ENCODE results near the gene HIF1A.
"Not testable (repeated sequence)": the region's sequence is repeated elsewhere in the genome, so short reads cannot be mapped to it uniquely, and the experiment has no call there.

HIF1A gene

DNA sequence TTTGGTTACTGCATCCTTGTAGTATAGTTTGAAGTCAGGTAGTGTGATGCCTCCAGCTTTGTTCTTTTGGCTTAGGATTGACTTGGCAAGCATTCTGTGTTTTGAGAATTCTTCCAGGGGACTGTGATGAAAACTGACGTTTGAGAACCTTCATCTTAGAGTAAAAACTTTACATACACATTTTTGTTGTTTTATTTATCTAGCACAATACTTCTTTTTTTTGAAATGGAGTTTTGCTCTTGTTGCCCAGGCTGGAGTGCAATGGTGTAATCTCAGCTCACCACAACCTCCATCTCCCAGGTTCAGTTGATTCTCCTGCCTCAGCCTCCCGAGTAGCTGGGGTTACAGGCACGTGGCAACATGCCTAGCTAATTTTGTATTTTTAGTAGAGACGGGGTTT is 13.4 kb downstream of the HIF1A start:
- DNase-seq (ENCODE audit: low read depth in 3 of 3): not testable (repeated sequence)

DNA sequence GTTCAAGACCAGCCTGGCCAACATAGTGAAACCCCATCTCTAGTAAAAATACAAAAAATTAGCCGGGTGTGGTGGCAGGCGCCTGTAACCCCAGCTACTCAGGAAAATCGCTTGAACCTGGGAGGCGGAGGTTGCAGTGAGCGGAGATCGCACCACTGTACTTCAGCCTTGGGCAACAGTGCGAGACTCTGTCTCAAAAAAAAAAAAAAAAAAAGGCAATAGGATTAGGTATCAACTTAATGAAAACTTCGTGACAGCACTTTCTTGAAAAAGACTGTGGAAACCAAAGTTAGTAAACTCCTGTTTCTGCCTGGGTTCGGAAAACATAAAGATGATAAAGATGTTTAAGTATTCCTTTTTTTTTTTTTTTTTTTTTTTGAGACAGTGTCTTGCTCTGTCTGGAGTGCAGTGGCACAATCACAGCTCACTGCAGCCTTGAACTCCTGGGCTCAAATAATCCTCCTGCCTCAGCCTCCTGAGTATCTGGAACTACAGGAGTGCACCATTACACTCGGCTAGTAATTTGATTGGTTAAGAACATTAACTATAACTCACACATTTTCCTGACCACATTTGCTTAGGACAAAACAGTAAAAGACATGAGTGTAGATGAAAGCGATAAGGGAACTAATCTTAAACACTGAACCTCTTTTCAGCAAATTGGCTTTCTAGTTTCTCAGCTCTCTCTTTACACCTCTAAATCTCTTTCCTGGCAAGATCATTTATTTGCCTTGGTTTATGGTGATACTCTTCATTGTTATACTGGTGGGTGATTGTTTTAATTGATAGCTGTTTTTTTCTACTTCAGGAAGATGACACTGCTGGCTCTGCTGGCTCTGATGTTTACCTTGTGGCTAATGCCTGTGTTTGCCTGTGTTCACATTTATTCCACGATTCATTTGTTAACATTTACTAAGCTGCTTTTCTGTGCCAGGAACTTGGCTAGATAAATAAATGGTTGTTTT is 15.8 kb downstream of the HIF1A start:
- DNase-seq (ENCODE audit: low read depth in 3 of 3): no peak

DNA sequence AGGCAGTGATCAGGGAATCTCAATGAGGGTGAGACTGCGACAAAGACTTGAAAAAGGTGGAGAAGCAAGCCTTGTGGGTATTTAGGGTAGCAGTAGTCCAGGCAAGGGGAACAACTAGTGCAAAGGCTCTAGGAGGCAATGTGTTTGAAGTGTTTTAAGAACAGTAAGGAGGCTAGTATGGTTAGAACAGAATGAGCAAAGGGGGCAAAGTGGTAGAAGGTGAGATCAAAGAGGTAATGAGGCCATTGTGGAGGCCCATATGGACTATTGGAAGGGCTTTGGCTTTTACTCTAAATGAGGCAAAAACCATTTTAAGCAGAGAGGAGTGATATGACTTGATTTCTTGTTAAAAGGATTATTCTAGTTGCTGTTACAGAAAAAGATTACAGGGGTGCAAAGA is 16.8 kb downstream of the HIF1A start:
- no peak for DNase-seq (ENCODE audit: low read depth in 3 of 3)

DNA sequence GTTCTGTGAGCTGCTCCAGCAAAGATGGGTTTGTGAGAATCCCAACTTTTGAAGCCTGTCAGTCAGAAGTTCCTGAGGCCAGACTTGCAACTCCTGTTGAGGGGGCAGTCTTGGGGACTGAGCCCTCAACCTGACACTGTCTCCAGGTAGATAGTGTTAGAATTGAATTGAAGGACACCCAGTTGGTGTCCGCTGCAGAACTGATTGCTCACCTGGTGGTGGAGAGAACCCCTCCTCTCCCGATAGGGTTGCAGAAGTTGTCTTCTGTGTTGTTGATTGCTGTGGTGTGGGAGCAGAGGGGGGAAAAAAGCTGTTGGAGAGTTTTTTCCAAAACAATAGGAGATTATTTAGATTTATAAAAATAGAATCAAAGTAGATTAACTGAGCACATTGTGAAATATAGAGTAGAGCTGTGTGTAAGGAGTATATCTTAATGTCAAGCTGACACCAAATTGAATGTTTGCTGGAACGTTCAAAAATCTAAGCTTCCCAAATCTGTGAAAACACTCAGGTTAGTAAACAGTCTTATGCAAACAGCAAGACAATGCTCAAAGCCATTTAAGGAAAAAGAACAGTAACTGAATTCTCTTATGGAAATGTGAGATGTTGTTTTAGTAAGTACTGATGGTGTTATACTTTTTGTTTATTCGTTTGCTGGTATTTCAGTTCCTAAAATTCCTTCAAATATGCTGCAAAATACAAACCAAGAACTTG is 18.6 kb downstream of the HIF1A start:
- no peak for DNase-seq (ENCODE audit: low read depth in 3 of 3)

DNA sequence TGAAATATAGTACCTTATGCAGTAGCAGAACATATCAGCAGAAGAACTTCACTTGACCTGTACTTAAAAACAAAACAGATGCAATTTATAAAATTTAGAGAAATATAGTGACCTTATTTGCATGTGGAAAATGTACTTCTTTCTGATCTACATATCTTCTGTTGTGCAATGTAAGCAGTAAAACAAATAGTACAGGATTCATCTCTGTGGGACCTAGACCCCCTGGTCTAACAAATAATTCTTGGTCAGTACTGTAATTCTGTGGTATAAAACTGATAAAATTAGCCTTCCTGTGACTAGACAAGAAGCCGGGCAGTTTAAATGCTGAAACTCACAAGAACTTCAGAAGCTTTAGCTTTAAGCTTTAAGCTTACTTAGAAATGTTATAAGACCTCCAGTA is 21.6 kb downstream of the HIF1A start:
- DNase-seq (ENCODE audit: low read depth in 3 of 3): no peak

DNA sequence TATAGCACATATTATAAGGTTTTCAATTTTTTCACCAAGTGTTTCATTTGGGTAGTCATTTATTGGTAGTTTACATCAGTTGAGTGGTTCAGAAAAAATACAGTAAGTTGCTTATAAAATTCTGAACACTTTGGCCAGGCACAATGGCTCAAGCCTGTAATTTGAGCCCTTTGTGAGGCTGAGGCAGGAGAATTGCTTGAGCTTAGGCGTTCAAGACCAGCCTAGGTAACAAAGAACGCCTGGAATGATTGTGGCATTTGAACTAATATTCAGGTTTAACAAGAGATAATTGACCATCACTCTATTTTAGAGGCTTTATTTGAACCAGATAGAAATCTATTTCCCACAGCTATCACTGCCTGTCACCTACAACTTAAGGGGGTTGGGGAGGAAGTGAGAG is 22.7 kb downstream of the HIF1A start:
- no peak for DNase-seq (ENCODE audit: low read depth in 3 of 3)

DNA sequence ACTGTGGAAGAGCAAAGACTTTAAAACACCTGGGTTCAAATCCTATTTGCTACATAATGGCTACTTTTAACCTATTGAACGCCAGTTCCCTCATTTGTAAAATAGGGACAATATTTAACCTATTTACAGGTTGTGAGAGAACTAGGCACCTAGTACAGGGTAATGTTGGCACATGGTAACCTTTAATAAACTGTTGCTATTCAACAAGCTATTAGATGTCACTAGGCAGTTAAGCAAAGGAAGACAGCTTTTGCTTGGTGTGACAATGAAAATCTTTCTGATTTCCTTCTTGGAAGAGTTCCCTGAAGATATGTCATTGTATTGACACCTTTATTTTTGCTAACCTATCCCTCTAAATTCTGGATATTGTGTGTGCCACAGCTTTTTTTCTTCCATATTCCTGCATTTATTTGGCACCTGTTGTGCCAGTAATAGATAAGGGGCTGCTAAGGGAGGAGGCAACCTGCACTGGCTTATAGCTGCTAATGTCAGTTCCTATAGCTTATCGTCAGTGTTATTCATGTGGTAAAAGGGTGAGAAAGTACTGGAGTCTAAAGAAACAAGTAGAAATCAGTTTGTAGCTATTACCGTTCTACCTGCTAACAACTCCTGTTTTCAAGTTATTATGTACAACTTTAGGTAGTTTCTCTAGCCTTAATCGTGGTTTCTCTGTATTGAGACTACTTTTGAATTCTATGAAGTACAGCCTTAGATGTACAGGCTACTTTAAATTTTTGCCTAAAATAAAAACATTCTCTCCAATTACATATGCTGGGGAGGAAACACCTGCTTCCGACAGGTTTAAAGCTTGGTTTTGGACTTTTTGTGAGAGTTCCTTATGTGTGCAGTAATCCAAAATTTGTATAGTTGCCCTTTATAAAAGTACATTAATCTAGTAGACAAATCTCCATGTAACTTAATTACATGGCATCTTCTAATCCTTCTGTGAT is 24.3 kb downstream of the HIF1A start:
- no peak for DNase-seq (ENCODE audit: low read depth in 3 of 3)

DNA sequence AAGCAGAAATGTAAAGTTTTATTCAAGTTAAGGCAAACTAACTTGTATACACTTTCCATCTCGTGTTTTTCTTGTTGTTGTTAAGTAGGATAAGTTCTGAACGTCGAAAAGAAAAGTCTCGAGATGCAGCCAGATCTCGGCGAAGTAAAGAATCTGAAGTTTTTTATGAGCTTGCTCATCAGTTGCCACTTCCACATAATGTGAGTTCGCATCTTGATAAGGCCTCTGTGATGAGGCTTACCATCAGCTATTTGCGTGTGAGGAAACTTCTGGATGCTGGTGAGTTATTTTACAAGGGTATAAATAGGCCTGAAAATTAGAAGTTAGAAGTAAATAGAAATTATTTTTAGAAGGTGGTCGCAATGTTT is 25.0 kb downstream of the HIF1A start:
- DNase-seq (ENCODE audit: low read depth in 3 of 3): no peak

DNA sequence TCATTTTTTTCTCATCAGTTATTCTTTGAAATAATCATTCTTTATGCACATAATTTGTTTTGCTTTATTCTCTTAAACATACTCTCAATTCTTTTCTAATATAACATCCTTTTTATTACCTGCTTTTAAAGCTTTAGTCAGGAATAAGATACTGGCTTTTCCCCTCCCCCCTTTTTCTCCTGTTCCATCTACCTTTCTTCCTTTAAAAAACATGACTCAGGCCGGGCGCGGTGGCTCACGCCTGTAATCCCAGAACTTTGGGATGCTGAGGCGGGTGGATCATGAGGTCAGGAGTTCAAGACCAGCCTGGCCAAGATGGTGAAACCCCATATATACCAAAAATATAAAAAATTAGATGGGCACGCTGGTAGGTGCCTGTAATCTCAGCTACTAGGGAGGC is 25.4 kb downstream of the HIF1A start:
- DNase-seq (ENCODE audit: low read depth in 3 of 3): no peak

DNA sequence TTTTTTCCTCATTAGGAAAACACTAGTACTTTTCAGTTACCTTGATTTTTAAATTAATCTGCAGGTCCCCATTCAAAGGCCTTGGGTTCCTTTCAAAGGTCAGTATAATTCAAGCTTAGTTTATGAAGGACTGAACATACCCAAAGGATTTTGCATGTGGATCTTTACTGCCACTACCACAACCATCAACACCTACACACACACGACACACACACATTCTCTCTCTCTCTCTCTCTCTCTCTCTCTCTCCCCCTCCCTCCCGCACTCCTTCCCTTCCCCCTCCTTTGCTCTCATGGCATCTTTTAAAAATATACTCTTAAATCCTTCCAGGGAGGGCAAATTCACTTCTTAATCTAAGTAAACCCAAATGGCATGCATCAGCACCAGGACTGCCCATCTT is 28.8 kb downstream of the HIF1A start:
- DNase-seq (ENCODE audit: low read depth in 3 of 3): no peak

DNA sequence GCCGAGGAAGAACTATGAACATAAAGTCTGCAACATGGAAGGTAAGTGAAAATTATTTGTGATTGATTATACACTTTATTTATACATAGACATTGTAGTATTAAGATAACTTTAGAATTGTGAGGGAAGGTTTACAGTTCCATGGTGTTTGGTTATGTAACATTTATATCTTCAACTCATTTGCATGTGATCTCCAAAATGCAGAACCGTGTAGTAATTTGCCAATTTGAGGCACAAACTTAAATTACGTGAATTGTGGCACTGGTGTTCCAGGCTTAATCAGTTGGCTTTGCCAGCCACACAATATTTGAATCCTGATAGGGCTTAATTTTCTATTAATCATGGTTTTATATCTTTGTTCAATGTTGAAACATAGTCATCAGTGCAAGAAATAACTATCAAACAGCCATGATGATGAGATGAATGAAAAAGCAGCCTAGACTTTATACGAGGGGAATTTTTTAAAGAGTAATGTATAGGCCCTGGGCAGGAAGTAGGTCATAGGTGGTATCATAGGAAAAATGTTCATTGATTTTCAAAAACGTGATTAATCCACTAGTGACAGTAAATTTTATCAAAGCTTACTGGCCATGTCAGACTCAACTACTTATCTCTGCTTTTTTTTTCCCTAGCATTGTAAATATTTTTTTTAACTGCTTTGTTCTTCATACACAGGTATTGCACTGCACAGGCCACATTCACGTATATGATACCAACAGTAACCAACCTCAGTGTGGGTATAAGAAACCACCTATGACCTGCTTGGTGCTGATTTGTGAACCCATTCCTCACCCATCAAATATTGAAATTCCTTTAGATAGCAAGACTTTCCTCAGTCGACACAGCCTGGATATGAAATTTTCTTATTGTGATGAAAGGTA is 31.7 kb downstream of the HIF1A start:
- DNase-seq (ENCODE audit: low read depth in 3 of 3): no peak

DNA sequence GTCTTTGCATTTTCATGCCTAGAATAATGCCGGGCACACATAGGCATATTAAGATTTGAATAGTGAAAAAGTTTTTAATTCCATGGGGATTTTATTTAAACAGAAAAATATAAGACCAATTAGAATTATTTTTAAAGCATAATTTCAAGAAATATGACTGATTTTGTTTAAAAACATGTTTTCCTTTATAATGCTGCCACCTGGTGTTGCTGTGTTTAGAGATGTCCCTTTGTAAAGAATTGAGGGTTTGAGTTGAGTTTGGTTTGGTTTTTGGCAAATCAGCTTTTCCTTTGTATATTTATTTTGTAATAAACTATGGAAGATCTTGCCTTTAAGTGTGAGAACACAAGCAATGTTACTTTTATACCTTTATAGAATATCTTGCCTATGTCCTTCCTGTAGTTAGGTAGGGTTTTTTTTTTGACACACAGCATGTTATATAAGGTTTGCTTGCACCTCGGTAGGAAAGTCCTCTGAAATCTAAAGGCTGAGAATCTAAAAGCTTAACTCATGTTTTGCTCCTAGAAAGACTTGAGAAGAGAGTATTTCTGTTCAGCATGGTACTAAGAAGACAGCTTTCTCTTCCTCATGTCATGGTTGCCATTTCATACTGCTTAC is 35.6 kb downstream of the HIF1A start:
- DNase-seq (ENCODE audit: low read depth in 3 of 3): no peak

DNA sequence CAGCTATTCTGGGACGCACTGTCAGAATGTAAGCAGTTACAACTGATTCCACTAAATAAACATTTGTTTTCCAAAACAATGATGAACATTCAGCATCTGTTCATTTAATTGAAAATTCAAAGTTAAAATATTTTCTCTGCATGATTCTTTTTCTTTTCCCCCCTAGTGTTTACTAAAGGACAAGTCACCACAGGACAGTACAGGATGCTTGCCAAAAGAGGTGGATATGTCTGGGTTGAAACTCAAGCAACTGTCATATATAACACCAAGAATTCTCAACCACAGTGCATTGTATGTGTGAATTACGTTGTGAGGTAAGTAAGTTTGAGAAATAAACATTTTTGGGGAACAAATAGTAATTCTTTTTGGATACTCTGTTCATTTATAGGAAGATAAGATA is 38.7 kb downstream of the HIF1A start:
- no peak for DNase-seq (ENCODE audit: low read depth in 3 of 3)

DNA sequence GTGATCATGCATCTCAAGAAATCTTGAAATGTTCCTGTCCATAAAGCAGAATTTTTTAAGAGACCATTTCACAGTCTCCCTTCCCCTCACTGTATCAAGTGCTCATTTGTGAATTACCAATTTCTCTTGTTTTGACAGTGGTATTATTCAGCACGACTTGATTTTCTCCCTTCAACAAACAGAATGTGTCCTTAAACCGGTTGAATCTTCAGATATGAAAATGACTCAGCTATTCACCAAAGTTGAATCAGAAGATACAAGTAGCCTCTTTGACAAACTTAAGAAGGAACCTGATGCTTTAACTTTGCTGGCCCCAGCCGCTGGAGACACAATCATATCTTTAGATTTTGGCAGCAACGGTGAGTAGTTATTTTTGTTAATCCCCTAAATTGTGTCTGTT is 41.4 kb downstream of the HIF1A start:
- DNase-seq (ENCODE audit: low read depth in 3 of 3): no peak

DNA sequence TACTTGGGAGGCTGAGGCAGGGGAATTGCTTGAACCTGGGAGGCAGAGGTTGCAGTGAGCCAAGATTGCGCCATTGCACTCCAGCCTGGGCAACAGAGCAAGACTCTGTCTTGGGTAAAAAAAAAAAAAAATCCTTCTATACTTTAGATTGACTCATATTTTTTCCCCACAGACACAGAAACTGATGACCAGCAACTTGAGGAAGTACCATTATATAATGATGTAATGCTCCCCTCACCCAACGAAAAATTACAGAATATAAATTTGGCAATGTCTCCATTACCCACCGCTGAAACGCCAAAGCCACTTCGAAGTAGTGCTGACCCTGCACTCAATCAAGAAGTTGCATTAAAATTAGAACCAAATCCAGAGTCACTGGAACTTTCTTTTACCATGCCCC is 42.6 kb downstream of the HIF1A start:
- DNase-seq (ENCODE audit: low read depth in 3 of 3): no peak

DNA sequence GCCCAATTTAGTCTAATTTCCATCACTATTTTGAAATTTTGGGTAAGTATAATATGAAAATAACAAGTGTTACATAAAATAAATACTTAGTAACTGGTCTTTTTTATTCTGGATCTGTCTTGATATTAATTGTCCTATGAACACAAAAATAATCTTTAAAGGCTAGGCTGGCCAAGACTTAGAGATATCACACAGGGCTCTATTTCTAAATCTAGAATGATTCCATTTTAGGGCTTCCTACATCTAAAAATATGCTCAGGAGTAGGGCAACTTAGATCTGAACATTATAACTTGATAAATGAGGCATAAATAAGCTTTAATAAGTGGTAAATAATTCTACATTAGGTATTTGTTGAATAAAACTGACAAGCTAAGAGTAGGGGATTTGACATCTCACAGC is 43.8 kb downstream of the HIF1A start:
- no peak for DNase-seq (ENCODE audit: low read depth in 3 of 3)

DNA sequence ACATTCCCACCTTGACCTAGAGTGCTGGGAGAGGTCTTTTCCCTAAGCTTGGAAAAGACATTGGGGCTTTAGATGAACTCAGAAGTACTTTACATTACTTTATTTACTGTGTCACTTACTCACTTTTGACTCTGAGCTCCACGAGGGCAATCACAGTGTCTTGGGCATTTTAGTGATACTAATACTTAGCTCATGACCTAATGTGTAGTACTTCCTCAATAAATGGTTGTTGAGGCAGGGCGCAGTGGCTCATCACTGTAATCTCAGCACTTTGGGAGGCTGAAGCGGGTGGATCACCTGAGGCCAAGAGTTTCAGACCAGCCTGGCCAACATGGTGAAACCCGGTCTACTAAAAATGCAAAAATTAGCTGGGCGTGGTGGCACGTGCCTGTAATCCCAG is 47.1 kb downstream of the HIF1A start:
- DNase-seq (ENCODE audit: low read depth in 3 of 3): no peak

DNA sequence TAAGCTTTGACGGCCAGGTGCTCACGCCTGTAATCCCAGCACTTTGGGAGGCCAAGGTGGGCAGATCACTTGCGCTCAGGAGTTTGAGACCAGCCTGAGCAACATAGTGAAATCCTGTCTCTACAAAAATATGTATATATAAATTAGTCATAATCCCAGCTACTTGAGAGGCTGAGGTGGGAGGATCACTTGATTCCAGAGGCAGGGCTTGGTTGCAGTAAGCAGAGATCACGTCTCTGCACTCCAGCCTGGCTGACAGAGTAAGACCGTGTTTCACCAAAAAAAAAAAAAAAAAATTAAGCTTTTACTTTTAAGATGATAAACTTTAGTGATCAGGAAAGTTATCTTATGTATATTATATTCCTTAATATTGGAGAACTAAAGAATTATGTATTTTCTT is 48.9 kb downstream of the HIF1A start:
- DNase-seq (ENCODE audit: low read depth in 3 of 3): no peak

DNA sequence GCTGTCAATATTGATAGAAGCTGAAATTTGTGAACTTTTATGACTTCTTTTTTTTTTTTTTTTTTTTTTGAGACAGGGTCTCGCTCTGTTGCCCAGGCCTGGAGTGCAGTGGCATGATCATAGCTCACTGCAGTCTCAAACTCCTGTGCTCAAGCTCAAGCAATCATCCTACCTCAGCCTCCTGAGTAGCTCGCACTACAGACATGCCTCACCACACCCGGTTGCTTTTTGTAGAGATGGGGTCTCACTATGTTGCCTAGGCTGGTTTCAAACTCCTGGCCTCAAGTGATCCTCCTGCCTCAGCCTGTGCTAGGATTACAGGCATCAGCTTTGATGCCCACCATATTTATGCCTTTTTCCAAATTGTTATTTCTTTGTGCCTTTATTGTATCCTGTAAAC is 51.0 kb downstream of the HIF1A start:
- not testable (repeated sequence) for DNase-seq (ENCODE audit: low read depth in 3 of 3)

DNA sequence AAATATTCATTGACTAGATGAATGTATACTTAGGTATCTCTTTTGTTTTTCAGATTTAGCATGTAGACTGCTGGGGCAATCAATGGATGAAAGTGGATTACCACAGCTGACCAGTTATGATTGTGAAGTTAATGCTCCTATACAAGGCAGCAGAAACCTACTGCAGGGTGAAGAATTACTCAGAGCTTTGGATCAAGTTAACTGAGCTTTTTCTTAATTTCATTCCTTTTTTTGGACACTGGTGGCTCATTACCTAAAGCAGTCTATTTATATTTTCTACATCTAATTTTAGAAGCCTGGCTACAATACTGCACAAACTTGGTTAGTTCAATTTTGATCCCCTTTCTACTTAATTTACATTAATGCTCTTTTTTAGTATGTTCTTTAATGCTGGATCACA is 51.6 kb downstream of the HIF1A start:
- no peak for DNase-seq (ENCODE audit: low read depth in 3 of 3)

DNA sequence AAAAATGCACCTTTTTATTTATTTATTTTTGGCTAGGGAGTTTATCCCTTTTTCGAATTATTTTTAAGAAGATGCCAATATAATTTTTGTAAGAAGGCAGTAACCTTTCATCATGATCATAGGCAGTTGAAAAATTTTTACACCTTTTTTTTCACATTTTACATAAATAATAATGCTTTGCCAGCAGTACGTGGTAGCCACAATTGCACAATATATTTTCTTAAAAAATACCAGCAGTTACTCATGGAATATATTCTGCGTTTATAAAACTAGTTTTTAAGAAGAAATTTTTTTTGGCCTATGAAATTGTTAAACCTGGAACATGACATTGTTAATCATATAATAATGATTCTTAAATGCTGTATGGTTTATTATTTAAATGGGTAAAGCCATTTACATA is 52.0 kb downstream of the HIF1A start:
- no peak for DNase-seq (ENCODE audit: low read depth in 3 of 3)

Data from stimulated activated CD4-positive, alpha-beta T cell treated with anti-CD3 and anti-CD28 coated beads, TNF-alpha, amount 100 ng/mL, for 24 hours (primary cell).